GM15510 (cell line): Measurements from ENCODE around the gene SHPK.

Source experiments
- POLR2A ChIP-seq: IDR thresholded peaks from 3 replicates; pipeline ENCODE4 v1.6.1; 2011; ENCODE audit warnings: borderline replicate concordance; ENCODE audit not compliant: insufficient read length; ENCODE audit errors: extremely low read depth

SHPK gene

GRCh38 chr17:3645310-3645709 is 9.3 kb upstream of the SHPK start:
- TF ChIP-seq POLR2A, result no peak

- TF ChIP-seq POLR2A, result no peak
These were observed 7.9 kb upstream of the SHPK start for GRCh38 chr17:3643889-3644349.

- TF ChIP-seq POLR2A, result no peak
These were observed 5.9 kb upstream of the SHPK start for GRCh38 chr17:3641717-3642486.

GRCh38 chr17:3641014-3641413 is 5.0 kb upstream of the SHPK start:
- TF ChIP-seq POLR2A, result no peak

- TF ChIP-seq POLR2A, result no peak
These were observed 4.0 kb upstream of the SHPK start for GRCh38 chr17:3639981-3640596.

- TF ChIP-seq POLR2A, result no peak
These were observed 891 bp upstream of the SHPK start for GRCh38 chr17:3636908-3637373.

GRCh38 chr17:3635474-3636153 is 436 bp downstream of the SHPK start:
- no peak for TF ChIP-seq POLR2A

- no peak for TF ChIP-seq POLR2A
These were observed 3.8 kb downstream of the SHPK start for GRCh38 chr17:3632287-3632686.

GRCh38 chr17:3630781-3631180 is 5.3 kb downstream of the SHPK start:
- no peak for TF ChIP-seq POLR2A

GRCh38 chr17:3627769-3628167 is 8.3 kb downstream of the SHPK start:
- TF ChIP-seq POLR2A, result no peak

GRCh38 chr17:3626831-3627768 is 8.9 kb downstream of the SHPK start:
- TF ChIP-seq POLR2A, result no peak

GRCh38 chr17:3622977-3623594 is 13.0 kb downstream of the SHPK start:
- no peak for TF ChIP-seq POLR2A

- TF ChIP-seq POLR2A, result no peak
These were observed 14.8 kb downstream of the SHPK start for GRCh38 chr17:3621146-3621720.
